Measurements from ENCODE around the gene DAPK2. TPM values are rescaled to one million over a fixed set of nuclear protein-coding genes. Genes with fewer than 3 reads are reported as not detected.

DAPK2 gene
- total RNA-seq, 1 experiment from 2014 or later = 1.4 TPM

DNA sequence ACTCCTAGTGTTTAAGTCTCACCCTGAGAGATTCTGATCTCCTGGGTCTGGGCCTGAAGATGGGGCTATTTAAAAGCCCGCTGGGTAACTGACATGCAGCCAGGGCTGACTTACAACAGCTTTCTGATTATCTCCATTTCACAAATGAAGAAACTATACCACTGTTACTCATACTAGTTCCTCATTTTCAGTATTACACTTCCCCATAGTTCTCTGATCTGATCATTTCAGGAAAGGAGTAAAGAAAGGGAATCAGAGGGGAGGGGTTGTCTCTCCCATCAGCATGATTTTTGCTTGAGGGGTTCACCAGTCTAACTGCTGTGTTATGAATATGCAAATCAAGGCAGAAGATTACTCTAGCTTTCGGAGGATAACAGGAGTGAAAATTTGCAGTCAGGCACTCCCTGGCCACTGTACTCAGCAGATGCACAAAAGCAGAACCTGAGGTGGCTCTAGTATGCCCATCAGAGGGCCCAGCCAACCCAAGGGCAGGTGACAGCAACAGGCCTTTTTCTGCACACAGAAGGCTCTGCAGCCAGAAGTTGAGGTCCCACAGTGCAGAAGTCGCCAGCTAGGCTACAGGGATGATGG is 59.4 kb downstream of the DAPK2 start:
- H3K36me3 ChIP-seq (ENCODE audit: control insufficient read depth, insufficient read depth, low read length) = no peaks in the 10 kb centered on the region
- no peaks in the 10 kb centered on the region for H3K9me3 ChIP-seq
- intact Hi-C loops (cut with micrococcal nuclease; ENCODE audit: unreplicated experiment) = no loop called here
- CTCF ChIA-PET = no interaction called here
- TF ChIP-seq, protein P1, sequence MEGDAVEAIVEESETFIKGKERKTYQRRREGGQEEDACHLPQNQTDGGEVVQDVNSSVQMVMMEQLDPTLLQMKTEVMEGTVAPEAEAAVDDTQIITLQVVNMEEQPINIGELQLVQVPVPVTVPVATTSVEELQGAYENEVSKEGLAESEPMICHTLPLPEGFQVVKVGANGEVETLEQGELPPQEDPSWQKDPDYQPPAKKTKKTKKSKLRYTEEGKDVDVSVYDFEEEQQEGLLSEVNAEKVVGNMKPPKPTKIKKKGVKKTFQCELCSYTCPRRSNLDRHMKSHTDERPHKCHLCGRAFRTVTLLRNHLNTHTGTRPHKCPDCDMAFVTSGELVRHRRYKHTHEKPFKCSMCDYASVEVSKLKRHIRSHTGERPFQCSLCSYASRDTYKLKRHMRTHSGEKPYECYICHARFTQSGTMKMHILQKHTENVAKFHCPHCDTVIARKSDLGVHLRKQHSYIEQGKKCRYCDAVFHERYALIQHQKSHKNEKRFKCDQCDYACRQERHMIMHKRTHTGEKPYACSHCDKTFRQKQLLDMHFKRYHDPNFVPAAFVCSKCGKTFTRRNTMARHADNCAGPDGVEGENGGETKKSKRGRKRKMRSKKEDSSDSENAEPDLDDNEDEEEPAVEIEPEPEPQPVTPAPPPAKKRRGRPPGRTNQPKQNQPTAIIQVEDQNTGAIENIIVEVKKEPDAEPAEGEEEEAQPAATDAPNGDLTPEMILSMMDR (IDR thresholded peaks at IDR 0.05; ENCODE audit: insufficient read depth in 1 of 2, low read depth in 1 of 2, low read length in 1 of 2, severe bottlenecking in 1 of 2, unreplicated experiment in 1 of 2) = no peak
- no peak overlapping the region for H3K4me3 Mint-ChIP-seq (ENCODE audit: unreplicated experiment)
- POLR2A ChIA-PET = no interaction called here
- H3K27ac Mint-ChIP-seq (ENCODE audit: unreplicated experiment) = no peak overlapping the region
- H3K27me3 ChIP-seq (replicated peaks; ENCODE audit: control insufficient read depth, insufficient read depth, low read length) = no peaks in the 10 kb centered on the region
- H3K4me1 Mint-ChIP-seq (ENCODE audit: low read depth, unreplicated experiment) = no peaks in the 10 kb centered on the region
- H3K27me3 Mint-ChIP-seq (ENCODE audit: insufficient read depth, unreplicated experiment) = no peaks in the 10 kb centered on the region
- H3K36me3 Mint-ChIP-seq (ENCODE audit: insufficient read depth, unreplicated experiment) = no peaks in the 10 kb centered on the region
- H3K4me1 ChIP-seq = no peaks in the 10 kb centered on the region
- no peak overlapping the region for H3K4me3 ChIP-seq (ENCODE audit: low read depth, low read length)
- DNase-seq = no peak
- BruUV-seq (replicated peaks) = no TSS peak
- H3K9me3 Mint-ChIP-seq (ENCODE audit: unreplicated experiment) = no peaks in the 10 kb centered on the region

DNA sequence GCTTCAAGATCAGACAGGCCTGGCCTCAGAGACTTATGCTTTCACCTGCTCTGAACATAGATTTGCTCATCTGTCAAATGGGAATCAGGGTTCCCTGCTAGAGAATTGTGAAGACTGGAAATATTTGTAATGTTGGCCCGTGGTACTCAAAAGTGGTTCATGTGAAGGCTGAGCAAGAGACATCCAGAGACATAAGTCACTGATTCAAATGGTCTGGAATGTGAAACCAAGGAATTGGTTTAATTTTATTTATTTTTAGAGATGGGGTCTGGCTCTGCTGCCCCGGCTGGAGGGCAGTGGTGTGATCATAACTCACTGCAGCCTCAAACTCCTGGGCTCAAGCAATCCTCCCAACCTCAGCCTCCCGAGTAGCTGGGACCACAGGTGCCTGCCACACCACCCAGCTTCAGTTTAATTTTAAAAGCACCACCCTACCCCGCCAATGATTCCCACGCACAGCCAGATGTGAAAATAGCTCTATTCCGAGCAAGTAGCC is 60.1 kb downstream of the DAPK2 start:
- Mint-ChIP-seq H3K4me3 (ENCODE audit: unreplicated experiment) (no peak overlapping the region), H3K27me3 (ENCODE audit: insufficient read depth, unreplicated experiment) (no peaks in the 10 kb centered on the region), H3K9me3 (ENCODE audit: unreplicated experiment) (no peaks in the 10 kb centered on the region), H3K4me1 (ENCODE audit: low read depth, unreplicated experiment) (no peaks in the 10 kb centered on the region), H3K36me3 (ENCODE audit: insufficient read depth, unreplicated experiment) (no peaks in the 10 kb centered on the region), H3K27ac (ENCODE audit: unreplicated experiment) (no peak overlapping the region)
- no TSS peak for BruUV-seq (replicated peaks)
- intact Hi-C loops (cut with micrococcal nuclease; ENCODE audit: unreplicated experiment) = no loop called here
- H3K36me3 ChIP-seq (ENCODE audit: control insufficient read depth, insufficient read depth, low read length) = no peaks in the 10 kb centered on the region
- no peaks in the 10 kb centered on the region for H3K9me3 ChIP-seq
- H3K4me3 ChIP-seq (ENCODE audit: low read depth, low read length) = no peak overlapping the region
- no peaks in the 10 kb centered on the region for H3K4me1 ChIP-seq
- ChIA-PET POLR2A (no interaction called here), CTCF (no interaction called here)
- no peak for DNase-seq
- TF ChIP-seq, protein P1 (IDR thresholded peaks at IDR 0.05; ENCODE audit: insufficient read depth in 1 of 2, low read depth in 1 of 2, low read length in 1 of 2, severe bottlenecking in 1 of 2, unreplicated experiment in 1 of 2) = no peak
- no peaks in the 10 kb centered on the region for H3K27me3 ChIP-seq (replicated peaks; ENCODE audit: control insufficient read depth, insufficient read depth, low read length)

DNA sequence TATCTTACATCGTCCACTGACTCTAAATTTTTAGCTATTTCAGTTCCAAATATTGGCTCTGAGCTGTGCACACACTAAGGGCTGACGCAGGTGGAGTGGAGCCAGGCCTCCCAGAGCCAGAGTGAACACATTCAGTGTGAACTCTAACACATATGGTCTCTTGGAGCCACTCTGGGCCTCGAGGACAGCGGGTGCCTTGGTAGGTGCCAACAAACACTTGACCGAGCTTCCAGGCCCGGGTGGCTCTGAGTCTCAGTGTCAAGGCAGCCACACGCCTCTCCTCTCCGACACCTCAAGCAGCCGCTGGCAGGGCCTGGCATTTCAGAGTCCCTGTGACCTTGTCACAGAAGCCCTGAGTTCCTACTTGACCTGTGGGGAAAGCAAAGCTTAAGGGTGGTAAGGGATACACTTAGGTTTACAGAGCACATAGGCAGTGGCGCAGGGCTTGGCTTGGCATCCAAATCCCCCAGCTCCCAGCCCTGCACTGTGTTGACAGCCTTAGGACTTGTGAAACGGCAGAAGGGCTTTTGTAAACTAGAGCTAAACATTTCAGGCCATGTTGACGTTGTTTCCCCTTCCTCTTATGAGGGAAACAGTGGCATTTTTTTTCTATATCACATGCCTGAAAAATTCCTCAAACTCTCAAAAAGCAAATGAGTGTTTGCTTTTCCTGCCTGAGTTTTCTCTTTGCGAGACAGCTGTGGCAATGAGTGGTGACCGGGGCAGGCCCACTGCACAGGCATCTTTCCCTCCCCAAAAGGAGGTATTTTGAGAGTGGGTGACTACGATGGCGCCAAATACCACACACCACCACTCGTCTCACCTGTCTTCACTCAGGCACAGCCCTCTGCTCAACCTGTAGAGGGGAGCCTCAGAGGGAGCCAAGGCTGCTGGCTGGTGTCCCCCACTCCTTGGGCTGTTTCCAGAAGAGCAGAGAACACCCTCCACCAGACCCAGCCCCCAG is 60.8 kb downstream of the DAPK2 start:
- H3K9me3 ChIP-seq = no peaks in the 10 kb centered on the region
- intact Hi-C loops (cut with micrococcal nuclease; ENCODE audit: unreplicated experiment) = no loop called here
- Mint-ChIP-seq H3K27ac (ENCODE audit: unreplicated experiment) (no peak overlapping the region), H3K4me3 (ENCODE audit: unreplicated experiment) (no peak overlapping the region), H3K4me1 (ENCODE audit: low read depth, unreplicated experiment) (no peaks in the 10 kb centered on the region), H3K36me3 (ENCODE audit: insufficient read depth, unreplicated experiment) (no peaks in the 10 kb centered on the region), H3K9me3 (ENCODE audit: unreplicated experiment) (no peaks in the 10 kb centered on the region), H3K27me3 (ENCODE audit: insufficient read depth, unreplicated experiment) (no peaks in the 10 kb centered on the region)
- TF ChIP-seq, protein P1 (IDR thresholded peaks at IDR 0.05; ENCODE audit: insufficient read depth in 1 of 2, low read depth in 1 of 2, low read length in 1 of 2, severe bottlenecking in 1 of 2, unreplicated experiment in 1 of 2) = no peak
- no peak overlapping the region for H3K4me3 ChIP-seq (ENCODE audit: low read depth, low read length)
- no peaks in the 10 kb centered on the region for H3K36me3 ChIP-seq (ENCODE audit: control insufficient read depth, insufficient read depth, low read length)
- H3K4me1 ChIP-seq = no peaks in the 10 kb centered on the region
- CTCF ChIA-PET = interaction anchor here (1.2 kb wide), 1 partner anchor 40 kb away, joined by 3 read pairs; no protein-coding TSS in a partner anchor
- BruUV-seq (replicated peaks) = no TSS peak
- no peak for DNase-seq
- no peaks in the 10 kb centered on the region for H3K27me3 ChIP-seq (replicated peaks; ENCODE audit: control insufficient read depth, insufficient read depth, low read length)
- POLR2A ChIA-PET = no interaction called here
